Measurements from ENCODE around the gene KIF26B.

Gene KIF26B

GRCh38 chr1:245648749-245649522, 494.2 kb downstream of the KIF26B start:
- Mint-ChIP-seq H3K36me3 (no peaks in the 10 kb centered on the region), H3K4me3 (no peak overlapping the region), H3K27ac (no peak overlapping the region)

GRCh38 chr1:245649666-245650065, 494.9 kb downstream of the KIF26B start:
- Mint-ChIP-seq H3K27me3 (peaks cover 4% of the 10 kb centered on the region), H3K4me1 (no peaks in the 10 kb centered on the region), H3K27ac (no peak overlapping the region), H3K36me3 (no peaks in the 10 kb centered on the region), H3K9me3 (peaks cover 2% of the 10 kb centered on the region), H3K4me3 (no peak overlapping the region)

More at GRCh38 chr1:245648749-245649522, 494.2 kb downstream of the KIF26B start:
- H3K4me1 Mint-ChIP-seq: no peaks in the 10 kb centered on the region
- peaks cover 10% of the 10 kb centered on the region for H3K9me3 Mint-ChIP-seq
- H3K27me3 Mint-ChIP-seq: peaks cover 6% of the 10 kb centered on the region

DNA sequence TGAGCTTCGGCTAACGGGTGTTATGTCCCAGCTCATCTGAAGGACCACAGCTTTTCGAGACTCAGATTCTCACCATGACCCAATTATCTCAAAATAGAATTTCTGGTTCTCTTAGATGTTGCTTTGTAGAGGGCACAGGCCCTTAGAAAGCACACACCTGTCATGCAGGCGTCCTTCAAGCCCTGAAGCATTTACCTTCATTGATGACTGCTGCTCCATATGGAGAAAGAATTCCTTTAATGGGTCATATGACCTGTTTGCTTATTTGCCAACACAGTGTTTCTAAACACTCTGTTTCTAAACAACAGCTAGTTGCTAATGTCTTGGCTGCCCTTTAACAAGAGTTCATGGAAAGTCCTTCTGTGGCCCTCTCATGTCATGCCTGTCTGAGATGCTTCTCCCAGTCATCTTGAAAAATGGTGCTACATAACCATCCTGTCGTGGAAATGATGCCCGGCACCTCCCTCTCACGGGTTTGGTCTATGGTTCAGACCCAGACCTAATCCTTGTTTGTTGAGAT, 495.7 kb downstream of the KIF26B start:
- H3K4me1 Mint-ChIP-seq: no peaks in the 10 kb centered on the region
- no peaks in the 10 kb centered on the region for H3K36me3 Mint-ChIP-seq
- no peak overlapping the region for H3K4me3 Mint-ChIP-seq
- no peaks in the 10 kb centered on the region for H3K9me3 Mint-ChIP-seq
- H3K27me3 Mint-ChIP-seq: peaks cover 2% of the 10 kb centered on the region
- no peak overlapping the region for H3K27ac Mint-ChIP-seq

GRCh38 chr1:245651093-245651492, 496.3 kb downstream of the KIF26B start:
- no peaks in the 10 kb centered on the region for H3K36me3 Mint-ChIP-seq

DNA sequence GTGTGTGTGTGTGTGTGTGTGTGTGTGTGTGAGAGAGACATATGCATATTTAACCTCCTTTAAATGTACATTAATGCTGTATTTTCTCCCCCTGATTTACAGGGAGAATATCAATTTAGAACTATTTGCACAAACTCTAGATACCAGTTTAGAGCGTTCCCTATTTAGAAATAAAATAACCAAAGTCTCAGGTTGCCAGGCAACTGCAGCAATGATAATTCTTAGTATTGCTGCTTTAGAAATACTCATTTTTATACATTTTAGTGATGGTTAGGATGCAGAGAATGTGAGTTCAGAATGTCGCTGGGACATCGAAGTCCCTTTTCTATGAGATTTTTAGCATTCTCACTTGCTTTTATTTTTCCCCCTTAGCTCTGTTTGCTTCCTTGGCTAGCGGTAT, 497.3 kb downstream of the KIF26B start:
- no peaks in the 10 kb centered on the region for H3K27me3 Mint-ChIP-seq
- no peak overlapping the region for H3K27ac Mint-ChIP-seq
- H3K4me3 Mint-ChIP-seq: no peak overlapping the region
- no peaks in the 10 kb centered on the region for H3K4me1 Mint-ChIP-seq
- H3K9me3 Mint-ChIP-seq: no peaks in the 10 kb centered on the region
- H3K36me3 Mint-ChIP-seq: no peaks in the 10 kb centered on the region

More at GRCh38 chr1:245651093-245651492, 496.3 kb downstream of the KIF26B start:
- no peaks in the 10 kb centered on the region for H3K4me1 Mint-ChIP-seq
- peaks cover 2% of the 10 kb centered on the region for H3K27me3 Mint-ChIP-seq
- H3K4me3 Mint-ChIP-seq: no peak overlapping the region
- H3K27ac Mint-ChIP-seq: no peak overlapping the region
- H3K9me3 Mint-ChIP-seq: no peaks in the 10 kb centered on the region

- Mint-ChIP-seq H3K9me3 (no peaks in the 10 kb centered on the region), H3K27me3 (no peaks in the 10 kb centered on the region), H3K4me3 (no peak overlapping the region), H3K4me1 (no peaks in the 10 kb centered on the region), H3K36me3 (no peaks in the 10 kb centered on the region), H3K27ac (no peak overlapping the region)
These were observed 498.1 kb downstream of the KIF26B start for GRCh38 chr1:245652660-245653427.

- H3K4me3 Mint-ChIP-seq: no peak overlapping the region
- H3K36me3 Mint-ChIP-seq: no peaks in the 10 kb centered on the region
- no peak overlapping the region for H3K27ac Mint-ChIP-seq
- H3K9me3 Mint-ChIP-seq: no peaks in the 10 kb centered on the region
- no peaks in the 10 kb centered on the region for H3K4me1 Mint-ChIP-seq
- no peaks in the 10 kb centered on the region for H3K27me3 Mint-ChIP-seq
These were observed 499.8 kb downstream of the KIF26B start for GRCh38 chr1:245654460-245655050.

GRCh38 chr1:245656189-245656717, 501.5 kb downstream of the KIF26B start:
- H3K9me3 Mint-ChIP-seq: no peaks in the 10 kb centered on the region
- no peak overlapping the region for H3K27ac Mint-ChIP-seq
- no peaks in the 10 kb centered on the region for H3K4me1 Mint-ChIP-seq
- no peaks in the 10 kb centered on the region for H3K27me3 Mint-ChIP-seq
- no peak overlapping the region for H3K4me3 Mint-ChIP-seq
- no peaks in the 10 kb centered on the region for H3K36me3 Mint-ChIP-seq

DNA sequence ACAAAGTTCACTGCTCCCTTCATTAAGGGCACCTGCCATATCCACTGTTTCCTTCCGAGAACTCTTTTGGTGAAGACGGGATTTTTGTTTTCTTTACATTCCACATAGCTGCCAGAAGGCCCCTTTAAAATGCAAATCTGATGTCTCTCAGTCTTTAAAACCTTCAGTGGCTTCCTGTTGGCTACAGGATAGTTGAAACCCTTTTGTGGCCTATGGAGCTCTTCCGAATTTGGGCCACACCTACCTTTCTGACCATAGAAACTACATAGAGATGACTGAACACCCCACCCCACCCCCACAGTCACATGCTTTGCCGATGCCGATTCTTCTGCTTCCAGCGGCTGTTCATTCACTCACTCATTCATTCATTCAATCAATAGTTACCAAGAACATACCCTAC, 502.6 kb downstream of the KIF26B start:
- Mint-ChIP-seq H3K36me3 (no peaks in the 10 kb centered on the region), H3K27ac (no peak overlapping the region), H3K27me3 (no peaks in the 10 kb centered on the region), H3K4me1 (no peaks in the 10 kb centered on the region), H3K9me3 (no peaks in the 10 kb centered on the region), H3K4me3 (no peak overlapping the region)

GRCh38 chr1:245663373-245663772, 508.6 kb downstream of the KIF26B start:
- Mint-ChIP-seq H3K27ac (no peak overlapping the region), H3K9me3 (no peaks in the 10 kb centered on the region), H3K4me1 (no peaks in the 10 kb centered on the region), H3K4me3 (no peak overlapping the region), H3K36me3 (no peaks in the 10 kb centered on the region), H3K27me3 (no peaks in the 10 kb centered on the region)

DNA sequence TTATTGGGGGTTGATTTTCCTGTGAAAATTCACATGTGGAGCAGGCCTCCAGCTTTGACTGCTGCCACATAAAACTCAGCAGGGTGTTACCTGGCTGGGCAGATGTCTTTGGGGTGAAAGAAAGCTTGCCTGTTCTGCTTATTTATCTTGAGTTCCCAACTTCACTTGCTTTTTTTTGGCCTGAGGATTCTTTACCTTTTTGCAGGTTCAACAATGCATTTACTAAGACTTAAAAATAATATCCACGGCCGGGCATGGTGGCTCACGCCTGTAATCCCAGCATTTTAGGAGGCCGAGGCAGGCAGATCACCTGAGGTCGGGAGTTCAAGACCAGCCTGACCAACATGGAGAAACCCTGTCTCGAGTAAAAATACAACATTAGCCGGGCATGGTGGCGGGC, 509.1 kb downstream of the KIF26B start:
- H3K9me3 Mint-ChIP-seq: no peaks in the 10 kb centered on the region
- no peaks in the 10 kb centered on the region for H3K36me3 Mint-ChIP-seq
- H3K4me3 Mint-ChIP-seq: no peak overlapping the region
- H3K27me3 Mint-ChIP-seq: no peaks in the 10 kb centered on the region
- H3K27ac Mint-ChIP-seq: no peak overlapping the region
- no peaks in the 10 kb centered on the region for H3K4me1 Mint-ChIP-seq

DNA sequence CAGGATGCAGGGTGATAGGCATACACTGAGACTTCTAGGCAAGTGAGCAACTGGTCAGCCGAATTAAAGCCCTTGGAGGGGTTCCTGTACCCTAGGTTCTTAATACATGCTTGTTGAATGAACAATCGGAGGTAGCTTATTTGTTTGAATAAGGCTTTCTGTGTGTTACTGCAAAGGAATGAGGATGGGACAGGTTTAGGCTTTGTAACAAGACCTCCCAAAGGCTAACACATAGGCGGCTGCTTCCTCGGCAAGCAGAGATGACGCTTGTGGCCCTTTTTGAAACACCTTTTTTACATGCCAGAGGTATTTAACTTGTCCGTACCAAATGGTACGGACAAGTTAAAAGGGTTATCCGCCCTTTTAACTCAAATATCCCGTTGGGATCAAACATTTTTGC, 511.6 kb downstream of the KIF26B start:
- H3K36me3 Mint-ChIP-seq: peaks cover 2% of the 10 kb centered on the region
- no peaks in the 10 kb centered on the region for H3K4me1 Mint-ChIP-seq
- H3K27me3 Mint-ChIP-seq: no peaks in the 10 kb centered on the region
- no peak overlapping the region for H3K4me3 Mint-ChIP-seq
- no peaks in the 10 kb centered on the region for H3K9me3 Mint-ChIP-seq
- H3K27ac Mint-ChIP-seq: no peak overlapping the region

- Mint-ChIP-seq H3K9me3 (no peaks in the 10 kb centered on the region), H3K27ac (no peak overlapping the region), H3K27me3 (no peaks in the 10 kb centered on the region), H3K4me3 (no peak overlapping the region), H3K4me1 (no peaks in the 10 kb centered on the region), H3K36me3 (peaks cover 2% of the 10 kb centered on the region)
These were observed 516.6 kb downstream of the KIF26B start for GRCh38 chr1:245671349-245671748.

DNA sequence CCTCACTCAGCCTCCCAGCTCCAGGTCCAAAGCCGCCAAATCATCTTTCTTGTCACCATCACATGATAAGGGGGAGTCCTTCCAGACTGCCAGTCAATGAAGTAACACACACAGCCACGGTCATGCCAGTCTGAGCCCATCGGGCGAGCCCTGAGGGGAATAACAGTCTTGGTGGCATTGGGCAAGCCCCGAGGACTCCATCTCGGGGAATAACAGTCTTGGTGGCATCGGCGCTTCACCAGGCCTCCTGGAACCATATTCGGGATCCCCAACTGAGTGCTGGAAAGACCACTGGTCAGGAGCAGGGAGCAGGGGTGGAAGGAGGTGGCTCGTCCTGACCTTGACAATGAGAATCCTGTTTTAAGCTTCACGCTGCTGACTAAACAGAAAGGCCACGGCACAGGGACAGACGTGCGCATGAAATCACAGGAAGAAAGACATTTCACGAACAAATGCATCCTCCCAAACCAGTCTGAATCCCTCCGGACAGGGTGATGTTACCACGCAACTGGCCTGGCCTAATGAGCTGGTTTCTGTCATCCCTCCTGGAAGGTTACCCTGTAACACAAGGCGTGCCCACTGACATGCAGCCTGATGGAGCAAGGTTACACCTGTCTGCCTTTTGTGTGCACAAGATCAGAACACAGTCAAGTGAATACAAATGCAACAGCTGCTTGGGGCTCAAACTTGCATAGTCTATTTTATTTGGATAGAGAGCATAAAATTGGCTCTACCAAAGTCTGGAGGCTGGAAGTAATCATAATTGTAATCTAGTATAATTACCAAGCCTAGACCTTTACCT, 517.4 kb downstream of the KIF26B start:
- Mint-ChIP-seq H3K9me3 (no peaks in the 10 kb centered on the region), H3K27ac (no peak overlapping the region), H3K27me3 (no peaks in the 10 kb centered on the region), H3K4me3 (no peak overlapping the region), H3K4me1 (no peaks in the 10 kb centered on the region), H3K36me3 (peaks cover 2% of the 10 kb centered on the region)

All from activated naive CD4-positive, alpha-beta T cell treated with anti-CD3 and anti-CD28 coated beads, Interleukin-2, amount 50 U/mL, for 24 hours (primary cell).